GM18867 (cell line): Measurements from ENCODE around the gene TOMM5.
A peak's percentile ranks its signal among the peaks of the same experiment; 100 is the strongest.
"Not testable (repeated sequence)": the region's sequence is repeated elsewhere in the genome, so short reads cannot be mapped to it uniquely, and the experiment has no call there.

Experiments used
- ATAC-seq: cut with Tn5 transposase; IDR thresholded peaks from one replicate; pipeline ENCODE4 v1.9.1; 2021; ENCODE audit warnings: mild to moderate bottlenecking, moderate library complexity; ENCODE audit not compliant: unreplicated experiment

TOMM5 gene

GRCh38 chr9:37617161-37617560 lies 24.8 kb upstream of the TOMM5 start:
- ATAC-seq, result no peak

GRCh38 chr9:37611961-37612360 lies 19.6 kb upstream of the TOMM5 start:
- no peak for ATAC-seq

- ATAC-seq, result no peak
Measured at GRCh38 chr9:37611014-37611413, 18.6 kb upstream of the TOMM5 start.

GRCh38 chr9:37609735-37610397 lies 17.5 kb upstream of the TOMM5 start:
- no peak for ATAC-seq

- no peak for ATAC-seq
Measured at GRCh38 chr9:37608250-37608649, 15.9 kb upstream of the TOMM5 start.

GRCh38 chr9:37604296-37604695 lies 11.9 kb upstream of the TOMM5 start:
- ATAC-seq, result no peak

- no peak for ATAC-seq
Measured at GRCh38 chr9:37602817-37603216, 10.4 kb upstream of the TOMM5 start.

GRCh38 chr9:37602061-37602460 lies 9.7 kb upstream of the TOMM5 start:
- ATAC-seq, result not testable (repeated sequence)

- no peak for ATAC-seq
Measured at GRCh38 chr9:37596504-37596903, 4.1 kb upstream of the TOMM5 start.

- no peak for ATAC-seq
Measured at GRCh38 chr9:37593883-37594448, 1.6 kb upstream of the TOMM5 start.

- no peak for ATAC-seq
Measured at GRCh38 chr9:37587521-37587920, 4.9 kb downstream of the TOMM5 start.

GRCh38 chr9:37583522-37584121 lies 8.8 kb downstream of the TOMM5 start:
- no peak for ATAC-seq

GRCh38 chr9:37582548-37583157 lies 9.7 kb downstream of the TOMM5 start:
- peak; percentile 55 for ATAC-seq

GRCh38 chr9:37575921-37576721 lies 16.3 kb downstream of the TOMM5 start, which contains the start of gene FBXO10:
TSS of gene FBXO10 (minus strand) at chr9:37576380. CDS start at chr9:37541768, 34,612 bp downstream.
- peak; percentile 75 for ATAC-seq

GRCh38 chr9:37575511-37575914 lies 16.9 kb downstream of the TOMM5 start:
- peak; percentile 62 for ATAC-seq

GRCh38 chr9:37575001-37575400 lies 17.4 kb downstream of the TOMM5 start:
- ATAC-seq, result no peak

- ATAC-seq, result no peak
Measured at GRCh38 chr9:37574241-37574721, 18.1 kb downstream of the TOMM5 start.

- ATAC-seq, result no peak
Measured at GRCh38 chr9:37571282-37571681, 21.1 kb downstream of the TOMM5 start.

GRCh38 chr9:37566716-37567115 lies 25.7 kb downstream of the TOMM5 start:
- ATAC-seq, result no peak

GRCh38 chr9:37565661-37566618 lies 26.5 kb downstream of the TOMM5 start:
- ATAC-seq, result peak; percentile 88
